ENCODE results near the gene PARP12. TPM values are rescaled to one million over a fixed set of nuclear protein-coding genes. Genes with fewer than 3 reads are reported as not detected.

The PARP12 gene
- total RNA-seq, 1 donor, result 14.0 TPM

GRCh38 chr7:139985811-139986210, 76.9 kb downstream of the PARP12 start:
- TF ChIP-seq CTCF (IDR thresholded peaks at IDR 0.05; ENCODE audit: insufficient read depth, low read length), result no peak
- no peak for DNase-seq (ENCODE audit: low read depth)
- H3K4me3 ChIP-seq (ENCODE audit: low read depth, low read length), result no peak overlapping the region

- no peak overlapping the region for H3K4me3 ChIP-seq (ENCODE audit: low read depth, low read length)
- no peak for DNase-seq (ENCODE audit: low read depth)
- no peak for TF ChIP-seq CTCF (IDR thresholded peaks at IDR 0.05; ENCODE audit: insufficient read depth, low read length)
Observed at GRCh38 chr7:139984642-139985539, 77.9 kb downstream of the PARP12 start.

- no peak for DNase-seq (ENCODE audit: low read depth)
- no peak for TF ChIP-seq CTCF (IDR thresholded peaks at IDR 0.05; ENCODE audit: insufficient read depth, low read length)
- H3K4me3 ChIP-seq (ENCODE audit: low read depth, low read length), result no peak overlapping the region
Observed at GRCh38 chr7:139982927-139983920, 79.5 kb downstream of the PARP12 start.

GRCh38 chr7:139981511-139981895, 81.2 kb downstream of the PARP12 start:
- H3K4me3 ChIP-seq (ENCODE audit: low read depth, low read length), result no peak overlapping the region
- no peak for TF ChIP-seq CTCF (IDR thresholded peaks at IDR 0.05; ENCODE audit: insufficient read depth, low read length)
- DNase-seq (ENCODE audit: low read depth), result no peak

GRCh38 chr7:139976838-139977656, 85.7 kb downstream of the PARP12 start:
- no peak for TF ChIP-seq CTCF (IDR thresholded peaks at IDR 0.05; ENCODE audit: insufficient read depth, low read length)
- DNase-seq (ENCODE audit: low read depth), result no peak
- no peak overlapping the region for H3K4me3 ChIP-seq (ENCODE audit: low read depth, low read length)
